ENCODE data around the gene GLTPD2. TPM values are rescaled to one million over a fixed set of nuclear protein-coding genes. Genes with fewer than 3 reads are reported as not detected.

GLTPD2 gene
- total RNA-seq, 1 experiment from 2014 or later = not detected

GRCh38 chr17:4807605-4808377 lies 19.0 kb downstream of the GLTPD2 start:
- H3K4me1 ChIP-seq (ENCODE audit: insufficient read depth, low read length, poor library complexity, severe bottlenecking) = peaks cover 4% of the 10 kb centered on the region
- BruUV-seq (replicated peaks) = no TSS peak
- no peak overlapping the region for H3K27ac ChIP-seq (ENCODE audit: low read depth, low read length, poor library complexity, severe bottlenecking)
- H3K27me3 ChIP-seq (replicated peaks; ENCODE audit: insufficient read depth, low read depth, low read length, poor library complexity) = no peaks in the 10 kb centered on the region
- CTCF ChIA-PET = no interaction called here
- TF ChIP-seq CTCF (conservative IDR thresholded peaks at IDR 0.05; ENCODE audit: low read depth, low read length) (no peak), EZH2 (IDR thresholded peaks at IDR 0.05; ENCODE audit: borderline replicate concordance, low read depth, low read length, poor library complexity, severe bottlenecking) (no peak)
- intact Hi-C loops (cut with micrococcal nuclease; ENCODE audit: unreplicated experiment) = no loop called here
- POLR2A ChIA-PET (ENCODE audit: low non-redundant PET) = no interaction called here
- DNase-seq (ENCODE audit: low spot score) = no peak
- H3K36me3 ChIP-seq (ENCODE audit: insufficient read depth, low read length, poor library complexity, severe bottlenecking) = no peaks in the 10 kb centered on the region
- peak overlapping the region; percentile 74 for H3K4me3 ChIP-seq (ENCODE audit: low read depth, low read length, poor library complexity, severe bottlenecking)
- no peaks in the 10 kb centered on the region for H3K9me3 ChIP-seq (ENCODE audit: low read depth, low read length, poor library complexity, severe bottlenecking)

- no peaks in the 10 kb centered on the region for H3K27me3 ChIP-seq (replicated peaks; ENCODE audit: insufficient read depth, low read depth, low read length, poor library complexity)
- no peak overlapping the region for H3K27ac ChIP-seq (ENCODE audit: low read depth, low read length, poor library complexity, severe bottlenecking)
- POLR2A ChIA-PET (ENCODE audit: low non-redundant PET) = no interaction called here
- no TSS peak for BruUV-seq (replicated peaks)
- DNase-seq (ENCODE audit: low spot score) = no peak
- TF ChIP-seq EZH2 (IDR thresholded peaks at IDR 0.05; ENCODE audit: borderline replicate concordance, low read depth, low read length, poor library complexity, severe bottlenecking) = no peak
- TF ChIP-seq CTCF (conservative IDR thresholded peaks at IDR 0.05; ENCODE audit: low read depth, low read length) = no peak
- intact Hi-C loops (cut with micrococcal nuclease; ENCODE audit: unreplicated experiment) = no loop called here
- no peaks in the 10 kb centered on the region for H3K36me3 ChIP-seq (ENCODE audit: insufficient read depth, low read length, poor library complexity, severe bottlenecking)
- CTCF ChIA-PET = no interaction called here
- H3K9me3 ChIP-seq (ENCODE audit: low read depth, low read length, poor library complexity, severe bottlenecking) = no peaks in the 10 kb centered on the region
- no peak overlapping the region for H3K4me3 ChIP-seq (ENCODE audit: low read depth, low read length, poor library complexity, severe bottlenecking)
- H3K4me1 ChIP-seq (ENCODE audit: insufficient read depth, low read length, poor library complexity, severe bottlenecking) = peaks cover 4% of the 10 kb centered on the region
Observed at GRCh38 chr17:4808378-4808767, 19.6 kb downstream of the GLTPD2 start.

GRCh38 chr17:4810696-4811290 lies 22.0 kb downstream of the GLTPD2 start:
- ChIA-PET POLR2A (ENCODE audit: low non-redundant PET) (no interaction called here), CTCF (no interaction called here)
- Histone ChIP-seq H3K4me3 (ENCODE audit: low read depth, low read length, poor library complexity, severe bottlenecking) (no peak overlapping the region), H3K9me3 (ENCODE audit: low read depth, low read length, poor library complexity, severe bottlenecking) (no peaks in the 10 kb centered on the region), H3K27ac (ENCODE audit: low read depth, low read length, poor library complexity, severe bottlenecking) (no peak overlapping the region), H3K4me1 (ENCODE audit: insufficient read depth, low read length, poor library complexity, severe bottlenecking) (peaks cover 4% of the 10 kb centered on the region), H3K36me3 (ENCODE audit: insufficient read depth, low read length, poor library complexity, severe bottlenecking) (no peaks in the 10 kb centered on the region), H3K27me3 (replicated peaks; ENCODE audit: insufficient read depth, low read depth, low read length, poor library complexity) (no peaks in the 10 kb centered on the region)
- no peak for TF ChIP-seq EZH2 (IDR thresholded peaks at IDR 0.05; ENCODE audit: borderline replicate concordance, low read depth, low read length, poor library complexity, severe bottlenecking)
- TF ChIP-seq CTCF (conservative IDR thresholded peaks at IDR 0.05; ENCODE audit: low read depth, low read length) = no peak
- intact Hi-C loops (cut with micrococcal nuclease; ENCODE audit: unreplicated experiment) = no loop called here
- DNase-seq (ENCODE audit: low spot score) = no peak
- no TSS peak for BruUV-seq (replicated peaks)

Measured in A673 (cell line).